ENCODE results near the gene FAM222B. TPM values are rescaled to one million over a fixed set of nuclear protein-coding genes. Genes with fewer than 3 reads are reported as not detected.
"Not testable (repeated sequence)": the region's sequence is repeated elsewhere in the genome, so short reads cannot be mapped to it uniquely, and the experiment has no call there.

Gene FAM222B
- total RNA-seq, 4 donors from 2014 or later: 10.7 to 18.0 (median 12.0) TPM

GRCh38 chr17:28841901-28842281, 699 bp downstream of the FAM222B start:
- TF ChIP-seq, protein P1, sequence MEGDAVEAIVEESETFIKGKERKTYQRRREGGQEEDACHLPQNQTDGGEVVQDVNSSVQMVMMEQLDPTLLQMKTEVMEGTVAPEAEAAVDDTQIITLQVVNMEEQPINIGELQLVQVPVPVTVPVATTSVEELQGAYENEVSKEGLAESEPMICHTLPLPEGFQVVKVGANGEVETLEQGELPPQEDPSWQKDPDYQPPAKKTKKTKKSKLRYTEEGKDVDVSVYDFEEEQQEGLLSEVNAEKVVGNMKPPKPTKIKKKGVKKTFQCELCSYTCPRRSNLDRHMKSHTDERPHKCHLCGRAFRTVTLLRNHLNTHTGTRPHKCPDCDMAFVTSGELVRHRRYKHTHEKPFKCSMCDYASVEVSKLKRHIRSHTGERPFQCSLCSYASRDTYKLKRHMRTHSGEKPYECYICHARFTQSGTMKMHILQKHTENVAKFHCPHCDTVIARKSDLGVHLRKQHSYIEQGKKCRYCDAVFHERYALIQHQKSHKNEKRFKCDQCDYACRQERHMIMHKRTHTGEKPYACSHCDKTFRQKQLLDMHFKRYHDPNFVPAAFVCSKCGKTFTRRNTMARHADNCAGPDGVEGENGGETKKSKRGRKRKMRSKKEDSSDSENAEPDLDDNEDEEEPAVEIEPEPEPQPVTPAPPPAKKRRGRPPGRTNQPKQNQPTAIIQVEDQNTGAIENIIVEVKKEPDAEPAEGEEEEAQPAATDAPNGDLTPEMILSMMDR (IDR thresholded peaks at IDR 0.05): no peak
- no peak for TF ChIP-seq POLR2A (IDR thresholded peaks at IDR 0.05)
- DNase-seq (ENCODE audit: low spot score in 2 of 2): no peak
- 3 to 4% methylated on average over 6 of the region's 6 CpGs for WGBS, 2 donors
- peak overlapping the region; percentile 46 for H3K4me3 ChIP-seq (ENCODE audit: low read depth, poor library complexity, severe bottlenecking)
- intact Hi-C loops (cut with DNase I; ENCODE audit: low total_unique reads): no loop called here

DNA sequence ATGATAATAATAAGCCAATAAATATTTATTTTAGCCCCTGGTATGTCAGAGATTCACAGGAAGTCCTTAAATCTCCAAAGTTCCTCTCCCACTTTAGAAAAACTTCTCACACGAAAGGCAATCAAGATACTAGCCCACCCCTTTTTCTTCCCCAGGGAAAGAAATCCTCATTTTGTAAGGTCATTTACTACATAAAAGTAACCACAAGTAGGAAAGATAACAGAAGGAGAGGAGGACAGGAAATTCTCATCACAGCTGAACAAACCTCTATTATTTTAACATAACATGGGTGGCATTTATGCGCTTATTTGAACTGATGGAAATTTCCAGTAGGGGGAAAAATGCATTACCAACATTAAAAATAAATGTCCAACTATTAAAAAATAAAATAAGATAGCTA, 3.4 kb downstream of the FAM222B start:
- no peak overlapping the region for H3K4me3 ChIP-seq (ENCODE audit: low read depth, poor library complexity, severe bottlenecking)
- intact Hi-C loops (cut with DNase I; ENCODE audit: low total_unique reads): no loop called here
- TF ChIP-seq, protein P1 (IDR thresholded peaks at IDR 0.05): no peak
- no peak for TF ChIP-seq POLR2A (IDR thresholded peaks at IDR 0.05)
- 87 to 88% methylated on average over 2 of the region's 2 CpGs for WGBS, 2 donors
- no peak for DNase-seq (ENCODE audit: low spot score in 2 of 2)

GRCh38 chr17:28836541-28836940, 6.0 kb downstream of the FAM222B start:
- intact Hi-C loops (cut with DNase I; ENCODE audit: low total_unique reads); DNase-seq (ENCODE audit: low spot score in 2 of 2); H3K4me3 ChIP-seq (ENCODE audit: low read depth, poor library complexity, severe bottlenecking): not testable (repeated sequence)
- 97 to 98% methylated on average over 10 of the region's 10 CpGs for WGBS, 2 donors

DNA sequence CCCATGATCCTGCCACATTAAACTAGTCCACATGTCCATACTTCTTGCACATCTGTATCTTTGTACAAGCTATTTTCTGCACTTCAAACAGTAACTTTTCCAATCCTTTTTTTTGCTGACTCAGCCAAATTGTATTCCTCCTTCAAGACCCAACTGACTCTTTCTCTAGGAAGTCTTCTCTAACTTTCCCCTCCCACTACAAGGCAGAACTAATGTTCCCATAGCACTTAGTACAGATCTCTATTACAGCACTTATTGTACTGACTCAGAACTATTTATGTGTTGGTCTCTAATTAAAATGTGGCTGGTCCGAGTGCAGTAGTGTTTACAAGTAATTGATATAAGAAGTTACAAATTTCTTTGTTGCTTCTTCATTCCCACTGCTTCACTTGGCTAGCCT, 8.2 kb downstream of the FAM222B start:
- H3K4me3 ChIP-seq (ENCODE audit: low read depth, poor library complexity, severe bottlenecking): no peak overlapping the region
- intact Hi-C loops (cut with DNase I; ENCODE audit: low total_unique reads): no loop called here
- no peak for DNase-seq (ENCODE audit: low spot score in 2 of 2)
- 92 to 97% methylated on average over 1 of the region's 1 CpG for WGBS, 2 donors
- no peak for TF ChIP-seq POLR2A (IDR thresholded peaks at IDR 0.05)
- TF ChIP-seq, protein P1 (IDR thresholded peaks at IDR 0.05): no peak

DNA sequence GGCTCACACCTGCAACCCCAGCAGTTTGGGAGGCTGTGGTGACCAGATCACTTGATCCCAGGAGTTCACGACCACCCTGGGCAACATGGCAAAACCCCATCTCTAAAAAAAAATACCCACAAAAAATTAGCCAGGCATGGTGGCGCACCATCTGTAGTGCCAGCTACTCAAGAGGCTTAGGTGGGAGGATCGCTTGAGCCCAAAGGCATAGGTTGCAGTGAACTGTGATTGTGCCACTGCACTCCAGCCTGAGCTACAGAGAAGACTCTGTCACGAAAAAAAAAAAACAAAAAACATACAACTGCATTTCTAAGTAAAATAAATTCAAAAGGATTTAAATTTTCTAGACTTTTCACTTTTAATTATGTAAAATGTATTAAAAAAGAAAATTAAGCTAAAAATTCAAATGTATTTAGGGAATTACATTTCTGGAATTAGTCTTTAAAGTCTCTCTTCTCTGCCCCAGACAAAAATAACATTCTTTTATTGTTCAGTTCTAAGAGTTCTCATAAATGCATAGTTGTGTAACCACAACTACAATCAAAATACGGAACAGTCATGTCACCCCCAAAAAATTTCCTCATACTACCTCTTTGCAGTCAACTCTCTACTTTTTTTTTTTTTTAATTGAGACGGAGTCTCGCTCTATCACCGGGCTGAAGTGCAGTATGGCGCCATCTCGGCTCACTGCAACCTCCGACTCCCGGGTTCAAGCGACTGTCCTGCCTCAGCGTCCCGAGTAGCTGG, 14.1 kb downstream of the FAM222B start:
- intact Hi-C loops (cut with DNase I; ENCODE audit: low total_unique reads): no loop called here

DNA sequence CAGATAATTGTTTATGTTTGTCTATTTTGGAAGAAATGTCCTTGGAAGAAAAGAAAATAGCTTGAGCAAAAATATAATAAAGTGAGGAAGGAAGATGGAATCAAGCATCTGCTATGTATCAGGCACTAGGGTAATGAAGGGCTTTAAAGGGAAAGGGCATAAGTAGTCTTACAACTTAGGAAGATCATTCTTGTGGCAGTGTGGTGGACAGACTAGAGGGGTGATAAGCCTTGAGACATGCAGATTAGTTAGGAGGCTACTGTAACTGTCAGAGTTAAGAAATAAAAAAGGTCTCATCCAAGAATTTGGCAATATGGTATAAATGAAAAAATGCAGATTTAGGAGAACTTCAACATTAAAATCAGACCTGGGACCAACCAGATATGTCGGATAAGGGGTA, 14.9 kb downstream of the FAM222B start:
- no peak for TF ChIP-seq POLR2A (IDR thresholded peaks at IDR 0.05)
- TF ChIP-seq, protein P1 (IDR thresholded peaks at IDR 0.05): no peak
- WGBS, 2 donors: 83 to 92% methylated on average over 1 of the region's 1 CpG
- intact Hi-C loops (cut with DNase I; ENCODE audit: low total_unique reads): no loop called here

More for the DNA sequence above, 14.1 kb downstream of the FAM222B start:
- TF ChIP-seq POLR2A (IDR thresholded peaks at IDR 0.05): no peak
- no peak for DNase-seq (ENCODE audit: low spot score in 2 of 2)
- no peak overlapping the region for H3K4me3 ChIP-seq (ENCODE audit: low read depth, poor library complexity, severe bottlenecking)
- 90 to 91% methylated on average over 15 of the region's 15 CpGs for WGBS, 2 donors

DNA sequence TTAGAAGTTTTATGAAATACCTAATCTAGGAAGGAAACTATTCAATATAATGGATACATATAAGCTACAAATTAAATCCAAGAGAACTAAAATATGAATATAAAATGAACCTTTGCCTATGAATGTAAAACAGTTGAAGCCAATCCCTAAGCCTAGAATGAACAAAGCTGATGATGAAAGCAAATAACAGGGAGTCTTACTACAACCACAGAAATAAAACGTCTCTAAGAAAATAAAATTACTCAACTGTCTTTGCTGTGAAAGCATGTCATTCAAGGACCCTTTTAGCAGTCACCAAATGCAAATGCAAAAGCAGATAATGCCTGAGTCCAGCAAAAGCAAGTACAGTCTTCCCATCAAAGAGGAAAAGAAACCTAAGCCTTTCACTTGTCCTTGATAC, 23.0 kb downstream of the FAM222B start:
- TF ChIP-seq, protein P1 (IDR thresholded peaks at IDR 0.05): no peak
- TF ChIP-seq POLR2A (IDR thresholded peaks at IDR 0.05): no peak

More for the DNA sequence above, 14.9 kb downstream of the FAM222B start:
- no peak overlapping the region for H3K4me3 ChIP-seq (ENCODE audit: low read depth, poor library complexity, severe bottlenecking)
- DNase-seq (ENCODE audit: low spot score in 2 of 2): no peak

More for the DNA sequence above, 23.0 kb downstream of the FAM222B start:
- H3K4me3 ChIP-seq (ENCODE audit: low read depth, poor library complexity, severe bottlenecking): no peak overlapping the region
- intact Hi-C loops (cut with DNase I; ENCODE audit: low total_unique reads): no loop called here
- 55 to 57% methylated on average over 1 of the region's 1 CpG for WGBS, 2 donors
- no peak for DNase-seq (ENCODE audit: low spot score in 2 of 2)
